IPS-NIHi11 (cell line): Measurements from ENCODE around the gene HTN3.
"Not testable (repeated sequence)": the region's sequence is repeated elsewhere in the genome, so short reads cannot be mapped to it uniquely, and the experiment has no call there.

Source experiments
- DNase-seq: peaks from one replicate; pipeline ENCODE4 v3.0.0; 2012; ENCODE audit warnings: mixed read lengths, low spot score

HTN3 gene

GRCh38 chr4:70028159-70028558 lies at the start of gene HTN3:
Gene HTN3 (plus strand): TSS chr4:70028459. CDS start chr4:70030741, 2,282 bp downstream.
- DNase-seq = not testable (repeated sequence)

- peak; percentile 19 for DNase-seq
Measured at GRCh38 chr4:69984030-69984443, 44.2 kb upstream of the HTN3 start.

GRCh38 chr4:69986663-69987062 lies 41.6 kb upstream of the HTN3 start:
- no peak for DNase-seq

GRCh38 chr4:69991016-69991415 lies 37.2 kb upstream of the HTN3 start:
- no peak for DNase-seq

GRCh38 chr4:69994782-69995181 lies 33.5 kb upstream of the HTN3 start:
- no peak for DNase-seq

- DNase-seq = no peak
Measured at GRCh38 chr4:69995526-69996016, 32.7 kb upstream of the HTN3 start, which contains the start of gene STATH. Gene STATH (plus strand): TSS chr4:69995966. CDS start chr4:69998438, 2,472 bp downstream.

- DNase-seq = no peak
Measured at GRCh38 chr4:69999420-69999819, 28.8 kb upstream of the HTN3 start.

GRCh38 chr4:70000711-70001110 lies 27.5 kb upstream of the HTN3 start:
- DNase-seq = no peak

GRCh38 chr4:70002507-70002906 lies 25.8 kb upstream of the HTN3 start:
- DNase-seq = no peak

- no peak for DNase-seq
Measured at GRCh38 chr4:70008771-70009170, 19.5 kb upstream of the HTN3 start.

GRCh38 chr4:70019006-70019405 lies 9.3 kb upstream of the HTN3 start:
- not testable (repeated sequence) for DNase-seq

- no peak for DNase-seq
Measured at GRCh38 chr4:70023218-70023617, 5.0 kb upstream of the HTN3 start.

- no peak for DNase-seq
Measured at GRCh38 chr4:70027011-70027410, 1.2 kb upstream of the HTN3 start.

GRCh38 chr4:70037559-70037958 lies 9.3 kb downstream of the HTN3 start:
- DNase-seq = not testable (repeated sequence)

GRCh38 chr4:70039928-70040327 lies 11.7 kb downstream of the HTN3 start:
- not testable (repeated sequence) for DNase-seq

- DNase-seq = no peak
Measured at GRCh38 chr4:70041652-70042286, 13.5 kb downstream of the HTN3 start.

GRCh38 chr4:70050138-70050537 lies 21.9 kb downstream of the HTN3 start, which contains the start of gene HTN1:
Gene HTN1 (plus strand): TSS chr4:70050438. CDS start chr4:70053077, 2,639 bp downstream.
- not testable (repeated sequence) for DNase-seq

- DNase-seq = not testable (repeated sequence)
Measured at GRCh38 chr4:70056534-70056933, 28.3 kb downstream of the HTN3 start.

GRCh38 chr4:70057651-70058050 lies 29.4 kb downstream of the HTN3 start:
- no peak for DNase-seq

- no peak for DNase-seq
Measured at GRCh38 chr4:70059149-70059548, 30.9 kb downstream of the HTN3 start.

GRCh38 chr4:70062000-70062399 lies 33.7 kb downstream of the HTN3 start:
- DNase-seq = no peak

GRCh38 chr4:70080205-70080604 lies 51.9 kb downstream of the HTN3 start:
- DNase-seq = no peak
